CMK (cell line): ENCODE data around the gene LRRC3.

Source experiments
- DNase-seq: peaks from one replicate; pipeline ENCODE4 v3.0.0-alpha.2; 2010; ENCODE audit warnings: low read depth

LRRC3 gene

DNA sequence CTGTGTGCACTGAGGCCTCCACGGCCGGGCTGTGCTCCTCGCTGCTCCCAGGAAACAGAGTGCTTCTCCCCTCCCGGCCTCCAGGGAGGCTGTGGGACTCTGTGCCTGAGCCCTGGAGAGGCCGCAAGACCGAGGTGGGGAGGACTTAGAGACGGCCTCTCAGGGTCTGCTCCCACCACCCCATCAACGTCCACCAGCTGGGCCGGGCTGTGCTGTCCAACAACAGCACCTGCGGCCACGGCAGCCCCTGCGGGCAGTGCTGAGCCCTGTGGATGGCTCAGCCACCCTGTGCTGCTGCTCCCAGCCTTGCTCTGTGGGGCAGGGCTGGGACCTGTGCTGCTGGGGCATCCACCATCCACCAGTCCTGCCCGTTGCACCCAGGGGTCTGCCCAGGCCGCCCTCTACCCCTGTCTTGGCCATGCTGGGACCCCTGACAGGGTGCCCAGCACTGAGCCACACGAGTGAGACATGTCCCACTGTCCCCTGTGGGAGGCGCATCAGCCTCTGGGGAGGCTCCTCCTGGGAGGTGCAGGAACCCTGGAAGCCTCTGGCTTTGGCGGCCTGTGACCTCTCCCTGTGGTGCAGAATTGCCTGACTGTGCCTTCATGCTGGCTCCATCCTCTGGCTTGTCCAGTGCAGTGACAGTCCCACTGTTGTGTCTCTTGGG lies 31.2 kb upstream of the LRRC3 start:
- DNase-seq: no peak

DNA sequence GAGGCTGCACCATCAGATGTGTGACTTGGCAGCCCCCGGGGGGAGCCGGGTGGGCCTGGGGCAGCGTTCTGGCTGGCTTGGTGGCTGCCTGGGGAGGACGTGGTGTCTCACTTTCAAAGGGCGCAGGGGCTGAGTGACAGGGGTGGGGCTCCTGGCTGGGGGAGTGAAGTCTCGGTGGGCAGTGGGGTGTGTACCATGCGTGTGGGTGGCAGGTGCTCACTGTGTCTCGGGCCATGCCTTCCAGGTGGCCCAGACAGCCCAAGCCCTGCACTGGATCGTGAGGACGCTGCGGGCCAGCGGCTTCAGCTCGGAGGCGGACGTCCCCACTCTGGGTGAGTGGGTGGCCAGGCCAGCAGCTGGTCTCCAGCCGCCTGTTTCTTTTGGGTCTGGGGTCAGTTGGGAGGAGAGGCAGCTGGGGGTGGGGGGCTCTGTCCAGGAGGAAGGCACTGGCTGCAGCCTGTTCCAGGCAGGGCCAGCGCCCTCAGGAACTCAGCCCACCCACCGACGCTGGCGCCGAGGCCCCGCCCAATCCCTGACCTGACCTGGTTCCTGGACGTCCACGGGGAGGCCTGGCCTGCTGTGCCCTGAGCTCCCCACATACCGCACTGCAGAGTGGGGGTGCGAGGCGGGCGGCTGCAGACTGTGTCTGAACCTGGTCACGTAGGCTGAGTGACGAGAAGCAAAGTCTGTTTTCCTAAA lies 30.6 kb upstream of the LRRC3 start:
- no peak for DNase-seq

DNA sequence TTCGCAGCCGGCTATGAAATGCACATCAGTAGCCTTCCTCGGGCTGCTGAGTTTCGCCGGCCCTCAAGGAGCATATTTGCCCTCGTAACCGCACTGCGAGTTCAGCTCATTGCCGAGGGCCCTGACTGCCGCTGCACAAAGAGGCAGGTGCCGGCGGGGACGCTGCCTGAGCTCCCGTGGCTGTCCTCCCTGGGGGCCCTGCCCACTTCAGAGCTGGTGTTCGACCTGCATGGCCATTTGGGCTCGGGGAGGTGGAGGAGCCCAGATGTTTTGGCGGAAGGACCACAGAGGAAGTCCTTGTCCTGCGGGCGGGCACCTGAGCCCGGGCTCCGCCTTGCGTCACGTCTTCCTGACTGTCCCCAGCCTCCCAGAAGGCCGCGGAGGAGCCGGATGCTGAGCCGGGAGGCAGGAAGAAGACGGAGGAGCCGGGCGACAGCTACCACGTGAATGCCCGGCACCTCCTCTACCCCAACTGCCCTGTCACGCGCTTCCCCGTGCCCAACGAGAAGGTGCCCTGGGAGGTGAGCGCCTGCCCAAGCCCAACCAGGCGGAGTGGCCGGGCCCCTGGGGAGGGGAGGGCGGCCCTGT lies 29.9 kb upstream of the LRRC3 start:
- DNase-seq: no peak

DNA sequence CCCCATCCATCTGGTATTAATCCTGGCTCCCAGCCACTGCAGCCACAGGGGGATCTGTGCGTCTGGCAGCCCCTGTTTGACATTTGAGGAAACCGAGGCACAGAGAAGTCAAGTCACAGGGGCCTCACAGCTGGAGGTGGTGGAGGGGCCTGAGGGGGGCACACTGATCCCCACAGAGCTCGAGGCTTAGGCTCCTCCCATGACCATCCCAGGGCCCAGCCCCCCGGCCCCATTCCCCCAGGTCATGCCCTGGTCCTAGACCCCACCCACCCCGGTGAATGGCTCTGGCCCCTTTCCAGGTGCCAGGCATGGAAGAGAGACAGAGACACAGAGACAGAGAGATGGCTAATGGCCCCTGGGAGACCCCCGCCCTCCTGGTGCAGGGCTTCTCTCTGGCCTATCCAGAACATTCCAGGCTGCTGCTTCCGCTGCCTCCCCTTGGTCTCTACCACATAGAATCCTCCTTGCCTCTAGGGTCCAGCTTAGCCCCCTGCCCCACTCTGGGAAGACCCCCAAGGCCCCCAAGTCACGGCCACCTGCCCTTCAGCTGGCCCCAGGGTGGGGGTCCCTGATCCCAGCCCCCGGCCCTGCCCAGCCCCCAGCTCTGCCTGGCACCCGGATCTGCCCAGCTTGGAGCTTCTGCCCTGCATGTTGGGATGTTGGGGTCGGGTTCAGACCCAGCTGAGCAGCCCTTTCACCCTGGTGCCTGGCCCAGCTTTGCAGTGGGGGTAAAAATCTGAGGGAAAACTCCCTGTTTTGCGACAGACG lies 29.2 kb upstream of the LRRC3 start:
- DNase-seq: no peak

DNA sequence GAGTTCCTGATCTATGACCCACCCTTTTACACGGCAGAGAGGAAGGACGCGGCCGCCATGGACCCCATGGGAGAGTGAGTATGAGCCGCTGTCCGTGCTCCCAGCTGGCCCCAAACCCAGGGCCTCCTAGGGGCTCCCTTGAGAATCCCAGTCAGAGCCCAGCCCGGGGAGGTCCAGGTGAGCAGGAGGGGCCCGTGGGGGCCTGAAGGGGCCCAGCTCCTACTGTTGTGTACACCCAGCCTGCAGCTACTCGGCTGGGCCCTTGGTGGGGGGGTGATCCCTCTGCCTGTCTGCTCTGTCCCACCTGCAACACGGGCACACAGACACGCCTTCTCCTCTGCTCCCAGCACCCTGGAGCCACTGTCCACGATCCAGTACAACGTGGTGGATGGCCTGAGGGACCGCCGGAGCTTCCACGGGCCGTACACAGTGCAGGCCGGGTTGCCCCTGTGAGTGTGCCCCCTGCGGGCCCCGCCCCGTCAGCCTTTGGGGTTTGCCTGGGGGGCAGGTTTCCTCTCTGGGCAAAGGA lies 28.6 kb upstream of the LRRC3 start:
- DNase-seq: no peak

DNA sequence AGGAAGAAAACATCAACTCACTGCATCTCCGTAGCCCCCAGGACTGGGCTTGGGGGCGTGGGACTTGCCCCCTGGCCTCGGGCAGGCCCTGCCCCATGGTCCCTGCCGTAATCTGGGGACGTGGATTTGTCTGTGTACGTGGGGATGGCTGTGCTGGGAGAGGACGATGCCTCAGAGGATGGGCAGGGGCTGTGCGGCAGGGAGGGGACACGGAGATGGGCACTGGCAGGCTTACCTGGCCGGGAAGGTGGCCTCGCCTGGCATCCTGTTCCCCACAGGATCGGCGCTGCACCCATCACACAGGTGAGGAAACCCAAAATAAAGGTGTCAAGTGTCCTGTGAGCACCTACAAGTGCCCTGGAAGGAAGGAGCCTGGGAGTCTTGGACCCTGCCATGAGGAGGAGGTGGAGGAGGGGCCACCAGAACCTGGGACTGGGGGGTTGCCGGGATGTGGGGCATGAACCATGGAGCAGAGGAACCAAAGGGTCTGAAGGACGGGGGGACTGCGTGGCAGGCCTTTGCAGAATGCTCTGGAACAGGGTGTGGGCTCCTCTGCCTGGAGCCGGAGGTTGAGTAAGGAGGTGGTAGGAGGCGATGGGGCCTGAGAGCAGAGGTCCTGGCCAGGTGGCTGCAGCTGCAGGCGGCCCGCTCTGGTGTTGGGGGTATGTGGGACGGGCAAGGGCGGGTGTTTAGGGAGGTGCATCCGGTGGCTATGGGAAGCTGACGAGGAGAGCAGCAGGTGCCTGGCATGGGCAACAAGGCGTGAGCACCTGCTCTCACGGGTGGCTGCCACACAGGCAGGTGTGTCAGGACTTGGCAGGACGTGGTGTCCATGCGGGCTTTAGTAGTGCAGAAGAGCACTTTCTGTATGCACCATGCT lies 27.8 kb upstream of the LRRC3 start:
- DNase-seq: no peak

DNA sequence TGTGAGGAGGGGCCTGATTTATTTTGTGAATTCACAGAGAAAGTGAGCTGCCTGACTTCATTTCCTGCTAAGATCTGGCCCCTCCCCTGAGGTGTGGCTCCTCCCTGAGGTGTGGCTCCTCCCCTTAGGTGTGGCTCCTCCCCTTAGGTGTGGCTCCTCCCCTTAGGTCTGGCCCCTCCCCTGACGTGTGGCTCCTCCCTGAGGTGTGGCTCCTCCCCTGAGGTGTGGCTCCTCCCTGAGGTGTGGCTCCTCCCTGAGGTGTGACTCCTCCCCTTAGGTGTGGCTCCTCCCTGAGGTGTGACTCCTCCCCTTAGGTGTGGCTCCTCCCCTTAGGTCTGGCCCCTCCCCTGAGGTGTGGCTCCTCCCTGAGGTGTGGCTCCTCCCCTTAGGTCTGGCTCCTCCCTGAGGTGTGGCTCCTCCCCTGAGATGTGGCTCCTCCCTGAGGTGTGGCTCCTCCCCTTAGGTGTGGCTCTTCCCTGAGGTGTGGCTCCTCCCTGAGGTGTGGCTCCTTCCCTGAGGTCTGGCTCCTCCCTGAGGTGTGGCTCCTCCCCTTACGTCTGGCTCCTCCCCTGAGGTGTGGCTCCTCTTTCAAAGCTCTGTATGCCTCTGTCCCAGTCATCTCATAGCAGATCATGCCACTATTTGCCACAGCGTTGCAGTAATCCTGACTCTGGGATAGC lies 26.9 kb upstream of the LRRC3 start:
- peak; percentile 79 for DNase-seq

DNA sequence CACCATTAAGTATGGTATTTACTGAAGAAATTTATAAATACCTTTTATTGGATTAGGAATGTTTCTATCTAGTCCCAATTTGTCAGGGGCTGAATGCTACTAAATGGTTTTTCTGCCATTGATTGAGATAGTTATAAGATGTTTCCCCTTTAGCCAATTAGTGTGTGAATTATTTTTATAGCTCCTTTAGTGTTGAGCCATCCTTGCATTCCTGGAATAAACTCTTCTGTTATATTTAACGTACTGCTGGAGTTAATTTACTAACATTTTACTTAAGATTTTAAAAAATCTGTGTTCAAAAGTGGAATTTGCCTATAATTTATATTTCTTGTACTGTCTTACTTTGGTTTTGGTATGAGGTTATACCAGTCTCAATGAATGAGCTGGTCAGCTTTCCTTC lies 25.4 kb upstream of the LRRC3 start:
- no peak for DNase-seq

DNA sequence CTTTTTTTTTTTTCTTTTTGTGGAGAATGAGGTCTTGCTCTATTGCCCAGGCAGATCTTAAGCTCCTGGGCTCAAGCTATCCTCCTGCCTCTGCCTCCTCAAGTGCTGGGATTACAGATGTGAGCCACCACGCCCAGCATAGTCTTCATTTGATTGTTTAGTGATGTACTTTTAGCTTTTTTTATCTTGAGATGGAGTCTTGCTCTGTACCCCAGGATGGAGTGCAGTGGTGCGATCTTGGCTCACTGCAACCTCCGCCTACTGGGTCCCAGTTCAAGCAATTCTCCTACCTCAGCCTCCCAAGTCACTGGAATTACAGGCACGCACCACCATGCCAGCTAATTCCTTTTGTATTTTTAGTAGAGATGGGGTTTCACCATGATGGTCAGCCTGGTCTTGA lies 24.0 kb upstream of the LRRC3 start:
- no peak for DNase-seq

DNA sequence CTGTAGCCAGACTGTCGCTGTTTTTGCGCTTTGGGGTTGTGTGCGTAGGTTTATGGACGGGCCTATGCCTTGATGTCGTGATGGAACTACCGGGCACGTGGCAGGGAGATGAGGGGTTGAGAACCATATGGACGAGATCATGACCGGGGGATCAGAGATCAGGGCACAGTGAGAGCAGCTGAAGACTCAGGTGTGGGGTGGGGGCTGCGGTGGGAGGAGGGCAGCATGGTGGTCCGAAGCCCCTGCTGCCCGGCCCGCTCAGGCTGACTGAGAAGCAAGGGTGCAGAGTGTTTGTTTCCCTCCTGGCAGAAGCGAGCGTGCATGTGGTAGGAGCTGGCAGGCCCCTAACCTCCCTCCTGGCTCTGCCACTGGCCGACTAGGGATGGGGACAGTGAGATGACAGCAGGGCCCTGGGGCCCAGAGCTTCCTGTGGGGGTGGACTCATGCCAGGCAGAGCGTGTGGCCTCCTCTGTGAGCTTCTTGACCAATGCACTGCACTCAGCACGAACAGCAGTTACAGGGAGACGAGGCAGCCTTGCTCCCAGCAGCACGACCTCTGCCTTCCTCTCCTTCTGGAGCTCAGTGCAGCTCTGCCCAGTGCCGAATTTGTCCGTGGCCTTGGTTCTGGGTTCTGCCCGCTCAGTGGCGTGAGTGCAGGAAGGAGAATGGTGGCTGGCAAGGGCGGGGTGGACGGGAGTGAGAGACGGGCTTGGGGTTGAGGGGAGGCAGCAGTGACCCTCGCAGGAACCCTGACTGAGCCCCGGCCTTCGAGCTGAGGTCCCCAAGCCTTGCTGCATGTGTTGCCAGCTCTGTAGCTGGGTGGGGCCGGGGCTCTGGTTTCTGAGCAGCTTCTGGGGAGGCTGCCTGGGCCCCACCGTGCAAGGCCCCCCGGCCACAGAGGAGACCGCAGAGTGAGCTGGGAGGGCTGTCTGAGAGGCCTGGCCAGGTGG lies 22.2 kb upstream of the LRRC3 start:
- DNase-seq: no peak

DNA sequence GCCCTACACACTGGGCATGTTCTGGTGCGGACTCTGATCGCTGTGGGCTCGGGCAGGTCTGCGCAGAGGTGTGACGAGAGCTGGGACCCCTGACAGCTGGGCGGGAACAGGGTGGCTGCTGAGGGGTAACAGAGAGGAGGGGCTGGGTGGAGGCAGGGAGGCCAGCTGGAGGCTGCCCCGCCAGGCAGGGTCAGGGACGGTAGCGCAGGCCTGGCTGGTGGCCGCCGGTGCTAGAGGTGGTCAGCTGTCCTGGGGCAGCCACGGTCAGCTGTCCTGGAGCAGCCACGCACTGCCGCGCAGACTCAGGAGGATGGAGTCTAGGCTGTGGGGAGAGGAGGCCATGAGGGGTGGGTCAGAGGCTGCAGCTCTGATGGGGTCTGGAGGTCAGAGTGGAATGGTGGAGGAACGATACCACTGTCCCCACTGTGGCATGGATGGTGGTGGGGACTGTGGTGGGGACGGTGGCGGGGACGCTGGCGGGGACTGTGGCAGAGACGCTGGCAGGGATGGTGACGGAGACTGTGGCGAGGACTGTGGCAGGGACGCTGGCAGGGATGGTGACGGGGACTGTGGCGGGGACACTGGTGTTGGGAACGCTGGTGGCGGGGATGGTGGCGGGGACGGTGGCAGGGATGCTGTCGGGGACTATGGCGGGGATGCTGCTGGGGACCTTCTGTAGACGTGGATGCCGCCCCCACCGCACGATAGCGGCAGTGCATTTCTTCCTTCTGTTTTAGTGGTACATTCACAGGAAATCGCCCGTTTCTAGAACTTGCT lies 21.3 kb upstream of the LRRC3 start:
- DNase-seq: no peak

DNA sequence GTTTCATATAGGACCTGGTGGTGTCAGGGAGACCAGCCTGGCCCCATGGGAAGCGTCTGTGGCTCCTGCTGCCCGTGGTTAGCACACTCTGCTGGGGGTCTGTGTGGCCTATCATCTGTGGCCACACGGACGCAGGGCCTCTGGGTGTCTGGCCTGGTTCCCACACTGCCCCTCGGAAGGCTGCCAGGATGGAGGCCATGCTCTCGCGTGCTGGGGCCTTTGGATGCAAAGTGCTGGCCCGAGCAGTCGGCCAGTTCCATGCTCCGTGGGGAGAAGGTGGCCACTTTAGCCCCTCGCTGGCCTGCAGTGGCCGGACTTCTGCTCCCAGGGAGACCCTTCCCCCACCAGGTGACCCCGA lies 20.8 kb upstream of the LRRC3 start:
- DNase-seq: no peak

DNA sequence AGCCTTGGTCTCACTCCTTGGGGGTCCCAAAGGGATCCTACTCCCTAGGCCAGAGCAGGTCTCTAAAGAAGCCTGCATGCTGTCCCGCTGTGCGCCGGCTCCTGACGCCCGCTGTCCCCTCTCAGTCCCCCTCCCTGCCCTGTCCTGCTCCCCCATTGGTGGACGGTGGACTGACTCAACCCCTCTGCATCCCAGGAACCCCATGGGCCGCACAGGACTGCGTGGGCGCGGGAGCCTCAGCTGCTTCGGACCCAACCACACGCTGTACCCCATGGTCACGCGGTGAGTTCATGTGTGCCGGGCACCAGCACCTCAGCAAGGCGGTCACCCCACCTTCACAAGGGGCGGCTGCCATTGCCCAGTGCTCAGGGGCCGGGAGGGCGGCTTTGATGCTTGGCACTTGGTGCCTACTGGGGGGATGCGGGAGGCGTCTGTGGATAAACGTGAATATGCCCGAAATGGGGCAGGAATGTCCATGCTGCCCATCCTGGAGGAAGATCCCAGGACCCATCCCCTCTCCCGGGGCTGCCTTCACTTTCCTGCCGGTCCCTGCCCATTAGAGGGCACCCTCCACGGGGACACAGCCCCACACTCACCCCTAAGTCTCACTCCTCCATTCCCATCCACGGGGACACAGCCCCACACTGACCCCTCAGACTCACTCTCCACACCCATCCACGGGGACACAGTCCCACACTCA lies 20.2 kb upstream of the LRRC3 start:
- no peak for DNase-seq

DNA sequence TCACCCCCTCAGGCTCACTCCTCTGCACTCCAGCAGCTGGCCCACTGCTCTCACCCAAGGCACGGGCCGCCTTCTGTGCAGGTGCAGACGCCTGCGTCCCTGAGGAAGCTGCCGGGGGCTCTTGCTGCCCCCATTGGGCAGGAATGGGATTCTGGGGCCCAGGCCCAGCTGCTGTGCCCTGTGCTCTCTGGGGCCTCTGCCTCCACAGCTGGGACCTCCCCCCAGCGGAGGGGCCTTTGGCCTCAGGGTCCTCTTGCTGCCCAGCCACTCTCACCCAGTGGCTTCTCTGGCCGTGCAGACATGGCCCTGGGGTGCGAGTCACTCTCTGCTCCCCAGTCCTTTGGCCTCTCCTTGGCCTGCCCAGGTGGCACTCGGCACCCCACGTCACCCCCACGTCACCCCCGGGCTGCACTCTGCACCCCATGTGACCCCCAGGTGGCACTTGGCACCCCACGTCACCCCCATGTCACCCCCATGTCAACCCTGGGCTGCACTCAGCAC lies 19.1 kb upstream of the LRRC3 start:
- no peak for DNase-seq

DNA sequence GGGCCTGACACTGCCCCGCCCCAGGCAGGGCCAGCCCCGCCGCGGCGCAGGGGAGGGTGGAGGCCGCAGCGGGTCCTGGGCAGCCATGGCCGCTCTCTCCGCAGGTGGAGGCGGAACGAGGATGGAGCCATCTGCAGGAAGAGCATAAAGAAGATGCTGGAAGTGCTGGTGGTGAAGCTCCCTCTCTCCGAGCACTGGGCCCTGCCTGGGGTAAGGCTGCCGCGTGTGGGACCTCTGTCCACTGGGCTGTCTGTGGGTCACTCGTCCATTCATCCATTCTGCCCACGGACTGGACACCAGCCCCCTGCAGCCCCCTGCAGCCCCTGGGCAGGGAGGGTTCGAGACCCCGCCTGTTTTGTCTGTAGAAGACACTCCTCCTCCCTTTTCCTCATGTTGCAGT lies 18.4 kb upstream of the LRRC3 start:
- no peak for DNase-seq

DNA sequence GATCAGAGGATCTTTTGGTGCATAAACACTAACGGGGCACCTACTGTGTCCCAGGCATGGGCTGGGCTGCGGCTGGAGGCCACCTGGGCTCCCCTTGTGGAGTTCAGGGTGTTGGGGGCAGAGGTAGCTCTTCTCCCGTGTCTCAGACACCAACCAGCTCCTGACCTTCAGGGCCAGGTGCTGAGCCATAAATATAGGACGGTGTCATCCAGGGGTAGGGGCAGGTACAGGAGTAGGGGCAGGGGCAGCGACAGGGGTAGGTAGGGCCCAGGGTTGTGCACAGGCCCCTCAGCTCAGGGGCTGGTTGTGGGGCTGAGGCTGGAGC lies 18.0 kb upstream of the LRRC3 start:
- no peak for DNase-seq

DNA sequence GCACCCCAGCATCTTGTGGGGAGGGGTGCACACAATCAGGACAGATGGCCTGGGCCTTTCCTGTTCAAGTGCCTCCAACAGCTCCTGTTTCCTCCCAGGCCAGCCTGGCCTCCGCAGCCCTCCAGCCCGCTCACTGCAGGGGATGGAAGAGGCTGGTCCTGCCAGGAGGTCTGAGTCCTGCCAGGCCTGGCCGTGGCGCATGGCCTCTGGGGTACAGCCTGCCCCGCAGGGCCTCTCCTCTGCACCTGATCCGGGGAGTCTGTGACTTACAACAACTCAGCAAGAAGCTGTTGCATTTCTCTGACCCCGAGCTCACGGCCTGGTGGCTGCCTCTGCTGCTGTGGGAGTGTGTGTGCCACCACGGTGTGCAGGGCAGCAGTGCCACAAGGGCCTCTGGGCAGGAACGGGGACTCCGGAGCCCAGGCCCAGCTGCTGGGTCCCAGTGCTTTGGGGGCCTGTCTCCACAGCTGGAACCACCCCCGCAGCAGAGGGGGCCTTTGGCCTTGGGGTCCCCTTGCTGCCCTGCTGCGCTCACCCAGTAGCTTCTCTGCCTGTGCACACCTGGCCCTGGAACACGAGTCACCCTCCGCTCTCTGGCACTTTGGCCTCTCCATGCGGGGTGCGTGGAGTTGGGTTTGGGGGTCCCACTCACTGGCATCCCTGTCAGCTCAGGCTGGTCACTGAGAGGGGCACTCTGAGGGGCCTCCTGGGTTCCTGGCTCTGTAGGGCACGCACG lies 17.4 kb upstream of the LRRC3 start:
- no peak for DNase-seq
